ENCODE measurements around the gene SGCA. TPM values are rescaled to one million over a fixed set of nuclear protein-coding genes. Genes with fewer than 3 reads are reported as not detected.
A peak's percentile ranks its signal among the peaks of the same experiment; 100 is the strongest.

SGCA gene
- total RNA-seq = 1 to 10 TPM in 1 of 2 donors, not detected in 1; 1.3 TPM

- intact Hi-C loops (cut with DNase I) = no loop called here
- Histone ChIP-seq H3K27ac (no peak within 1 kb of the TSS), H3K4me3 (no peak within 1 kb of the TSS), H3K9me3 (no peaks in the 10 kb centered on the region), H3K36me3 (replicated peaks in 1 of 2; ENCODE audit: insufficient read depth in 1 of 2, low read depth in 2 of 2) (no peaks in the 10 kb centered on the region), H3K4me1 (peaks cover 9% of the 10 kb centered on the region), H3K27me3 (no peaks in the 10 kb centered on the region)
- DNase-seq (no peak), ATAC-seq (no peak)
- WGBS, 2 donors = 64 to 67% methylated on average over 15 of the region's 15 CpGs
- TF ChIP-seq CTCF (IDR thresholded peaks at IDR 0.05) (no peak), POLR2A (IDR thresholded peaks at IDR 0.05) (no peak)
These were observed at the start of gene SGCA for GRCh38 chr17:50165867-50166517. TSS of gene SGCA (plus strand) at chr17:50166005. CDS start at chr17:50166041, 36 bp downstream.

GRCh38 chr17:50117202-50118051 is 48.4 kb upstream of the SGCA start:
- peaks cover 14% of the 10 kb centered on the region for H3K4me1 ChIP-seq
- no peaks in the 10 kb centered on the region for H3K9me3 ChIP-seq
- ATAC-seq = peak; percentile 81
- intact Hi-C loops (cut with DNase I) = no loop called here
- peak; percentile 64 to 78 (median 72) for DNase-seq
- no peak overlapping the region for H3K4me3 ChIP-seq
- 9 to 82% methylated on average over 3 to 62 of the region's 64 CpGs for WGBS, 2 donors
- TF ChIP-seq POLR2A (IDR thresholded peaks at IDR 0.05) (no peak), CTCF (IDR thresholded peaks at IDR 0.05) (peak; percentile 62 to 92 (median 71))
- H3K27ac ChIP-seq = no peak overlapping the region
- H3K36me3 ChIP-seq (replicated peaks in 1 of 2; ENCODE audit: insufficient read depth in 1 of 2, low read depth in 2 of 2) = no peaks in the 10 kb centered on the region
- H3K27me3 ChIP-seq = no peaks in the 10 kb centered on the region

GRCh38 chr17:50118076-50118827 is 47.6 kb upstream of the SGCA start:
- WGBS, 2 donors = 61 to 72% methylated on average over 11 to 22 of the region's 23 CpGs
- ATAC-seq = no peak
- Histone ChIP-seq H3K4me1 (peaks cover 12% of the 10 kb centered on the region), H3K27ac (no peak overlapping the region), H3K4me3 (no peak overlapping the region), H3K27me3 (no peaks in the 10 kb centered on the region), H3K9me3 (no peaks in the 10 kb centered on the region), H3K36me3 (replicated peaks in 1 of 2; ENCODE audit: insufficient read depth in 1 of 2, low read depth in 2 of 2) (no peaks in the 10 kb centered on the region)
- intact Hi-C loops (cut with DNase I) = no loop called here
- no peak for DNase-seq
- TF ChIP-seq CTCF (IDR thresholded peaks at IDR 0.05) = no peak
- TF ChIP-seq POLR2A (IDR thresholded peaks at IDR 0.05) = no peak

GRCh38 chr17:50118828-50119218 is 47.0 kb upstream of the SGCA start:
- no peaks in the 10 kb centered on the region for H3K9me3 ChIP-seq
- no peak overlapping the region for H3K4me3 ChIP-seq
- no peak overlapping the region for H3K27ac ChIP-seq
- TF ChIP-seq CTCF (IDR thresholded peaks at IDR 0.05) (no peak), POLR2A (IDR thresholded peaks at IDR 0.05) (no peak)
- no peaks in the 10 kb centered on the region for H3K36me3 ChIP-seq (replicated peaks in 1 of 2; ENCODE audit: insufficient read depth in 1 of 2, low read depth in 2 of 2)
- no peak for DNase-seq
- no peaks in the 10 kb centered on the region for H3K27me3 ChIP-seq
- no peak for ATAC-seq
- WGBS, 2 donors = 77% methylated on average over 4 of the region's 4 CpGs
- intact Hi-C loops (cut with DNase I) = no loop called here
- peaks cover 12% of the 10 kb centered on the region for H3K4me1 ChIP-seq

All from body of pancreas (tissue), 4 donors.